GM10248 (cell line): ENCODE data around the gene GOLGA7B.

Experiments
- CTCF ChIA-PET: fragments of 300-600 bp; sonication (Branson Sonifier 250); formaldehyde crosslinking; extraction: SDS; loops from one replicate; lab custom pipeline; 2021; ENCODE audit warnings: antibody characterized with exemption; lab: Yijun Ruan, JAX
- POLR2A ChIA-PET: fragments of 350-650 bp; sonication (Branson Sonifier 250); formaldehyde crosslinking; extraction: SDS; loops from one replicate; lab custom pipeline; 2020; ENCODE audit warnings: antibody characterized with exemption; lab: Yijun Ruan, JAX
- DNase-seq: peaks from one replicate; pipeline ENCODE4 v3.0.0; 2012; ENCODE audit errors: extremely low spot score
- TF ChIP-seq, protein P1 (sequence below): IDR thresholded peaks from 2 replicates; pipeline ENCODE4 v1.5.1; 2012; ENCODE audit warnings: mild to moderate bottlenecking, low read depth; ENCODE audit errors: extremely low read depth, missing control alignments, control extremely low read depth

Gene GOLGA7B

DNA sequence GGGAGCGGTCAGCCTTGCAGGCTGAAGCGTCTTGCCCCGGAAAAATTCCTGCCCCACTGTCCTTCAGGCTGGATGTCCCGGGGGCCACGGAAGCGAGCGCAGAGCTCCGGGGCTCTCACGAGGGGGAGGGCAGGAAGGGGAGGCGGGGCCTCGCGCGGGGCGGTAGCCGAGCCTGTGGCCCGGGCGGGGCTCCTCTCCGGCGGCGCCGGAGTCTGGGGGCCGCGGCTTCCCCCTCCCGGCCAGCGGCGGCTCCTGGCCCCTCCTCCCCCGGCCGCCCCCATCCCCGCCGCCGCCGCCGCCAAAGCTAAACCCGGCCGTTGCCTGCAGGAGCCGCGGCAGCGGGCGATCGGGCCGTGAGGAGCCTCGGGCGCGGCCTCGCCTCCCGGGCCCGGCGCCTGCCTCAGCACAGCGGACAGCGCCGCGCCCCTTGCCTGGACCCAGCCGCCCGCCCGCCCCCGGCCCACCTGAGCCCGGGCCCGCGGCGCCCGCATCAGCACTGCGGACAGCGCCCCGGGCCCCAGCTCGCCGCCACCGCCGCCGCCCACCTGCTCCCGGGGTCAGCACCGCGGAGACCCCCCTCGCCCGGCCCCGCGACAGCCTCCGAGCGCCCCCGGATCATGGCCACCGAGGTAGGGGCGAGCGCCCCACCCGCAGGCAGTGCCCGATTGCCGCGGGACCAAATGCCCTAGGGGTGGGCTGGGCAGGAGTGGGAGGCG, at the start of gene GOLGA7B:
Gene GOLGA7B (plus strand): TSS at position 157 of the 716 bp plus-strand sequence. CDS start 461 bp downstream, at position 618.
- POLR2A ChIA-PET: no interaction called here
- peak; percentile 54 for DNase-seq
- CTCF ChIA-PET: interaction anchor here (1.3 kb wide), 1 partner anchor 65 kb away, joined by 5 read pairs; no protein-coding TSS in a partner anchor
- TF ChIP-seq, protein P1, sequence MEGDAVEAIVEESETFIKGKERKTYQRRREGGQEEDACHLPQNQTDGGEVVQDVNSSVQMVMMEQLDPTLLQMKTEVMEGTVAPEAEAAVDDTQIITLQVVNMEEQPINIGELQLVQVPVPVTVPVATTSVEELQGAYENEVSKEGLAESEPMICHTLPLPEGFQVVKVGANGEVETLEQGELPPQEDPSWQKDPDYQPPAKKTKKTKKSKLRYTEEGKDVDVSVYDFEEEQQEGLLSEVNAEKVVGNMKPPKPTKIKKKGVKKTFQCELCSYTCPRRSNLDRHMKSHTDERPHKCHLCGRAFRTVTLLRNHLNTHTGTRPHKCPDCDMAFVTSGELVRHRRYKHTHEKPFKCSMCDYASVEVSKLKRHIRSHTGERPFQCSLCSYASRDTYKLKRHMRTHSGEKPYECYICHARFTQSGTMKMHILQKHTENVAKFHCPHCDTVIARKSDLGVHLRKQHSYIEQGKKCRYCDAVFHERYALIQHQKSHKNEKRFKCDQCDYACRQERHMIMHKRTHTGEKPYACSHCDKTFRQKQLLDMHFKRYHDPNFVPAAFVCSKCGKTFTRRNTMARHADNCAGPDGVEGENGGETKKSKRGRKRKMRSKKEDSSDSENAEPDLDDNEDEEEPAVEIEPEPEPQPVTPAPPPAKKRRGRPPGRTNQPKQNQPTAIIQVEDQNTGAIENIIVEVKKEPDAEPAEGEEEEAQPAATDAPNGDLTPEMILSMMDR: no peak

DNA sequence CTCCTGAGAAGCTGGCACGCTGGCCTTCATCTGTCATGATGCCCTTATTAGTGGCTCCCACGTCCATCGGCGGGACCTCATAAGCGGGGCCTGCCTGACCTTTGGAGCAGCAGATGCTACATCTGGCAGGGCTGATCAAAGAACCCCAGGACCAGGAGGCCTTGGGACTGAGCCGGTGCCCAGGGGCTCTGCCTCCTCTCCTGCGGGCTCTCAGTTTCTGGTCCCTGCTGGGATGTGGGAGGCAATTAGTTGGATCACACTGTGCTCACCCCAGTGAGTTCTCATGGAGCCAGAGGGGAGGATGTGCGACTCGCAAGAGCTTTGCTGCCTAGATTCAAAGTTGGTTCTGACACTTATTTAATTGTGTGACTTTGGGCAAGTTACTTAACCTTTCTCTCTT, 49.2 kb upstream of the GOLGA7B start:
- CTCF ChIA-PET: interaction anchor here (1.7 kb wide), 2 partner anchors 99 to 242 kb away, joined by 3 to 4 read pairs; no protein-coding TSS in a partner anchor
- DNase-seq: no peak
- TF ChIP-seq, protein P1: no peak
- POLR2A ChIA-PET: no interaction called here

DNA sequence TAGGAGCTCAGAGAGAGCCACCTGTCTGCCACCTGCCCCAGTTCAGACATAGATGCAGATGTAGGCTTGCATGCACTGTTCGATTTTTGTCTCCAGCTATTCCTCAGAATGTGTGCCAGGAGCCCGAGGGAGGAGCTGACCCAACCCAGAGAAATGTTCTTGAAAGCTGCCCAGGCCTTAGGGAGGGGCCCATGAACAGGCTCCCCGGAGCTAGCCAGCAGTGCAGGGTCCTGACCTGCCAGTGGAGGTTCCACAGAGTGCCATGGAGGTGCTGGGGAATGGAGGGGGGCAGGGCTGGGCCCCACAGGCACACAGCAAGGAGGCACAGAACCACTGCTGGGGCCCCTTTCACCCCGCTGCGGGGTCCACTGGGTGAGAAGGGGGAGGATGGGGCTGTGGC, 48.2 kb upstream of the GOLGA7B start:
- TF ChIP-seq, protein P1: no peak
- ChIA-PET CTCF (interaction anchor here (0.8 to 1.7 kb wide), 4 partner anchors 9 to 241 kb away, joined by 3 to 4 read pairs (median 3); no protein-coding TSS in a partner anchor), POLR2A (no interaction called here)
- no peak for DNase-seq

DNA sequence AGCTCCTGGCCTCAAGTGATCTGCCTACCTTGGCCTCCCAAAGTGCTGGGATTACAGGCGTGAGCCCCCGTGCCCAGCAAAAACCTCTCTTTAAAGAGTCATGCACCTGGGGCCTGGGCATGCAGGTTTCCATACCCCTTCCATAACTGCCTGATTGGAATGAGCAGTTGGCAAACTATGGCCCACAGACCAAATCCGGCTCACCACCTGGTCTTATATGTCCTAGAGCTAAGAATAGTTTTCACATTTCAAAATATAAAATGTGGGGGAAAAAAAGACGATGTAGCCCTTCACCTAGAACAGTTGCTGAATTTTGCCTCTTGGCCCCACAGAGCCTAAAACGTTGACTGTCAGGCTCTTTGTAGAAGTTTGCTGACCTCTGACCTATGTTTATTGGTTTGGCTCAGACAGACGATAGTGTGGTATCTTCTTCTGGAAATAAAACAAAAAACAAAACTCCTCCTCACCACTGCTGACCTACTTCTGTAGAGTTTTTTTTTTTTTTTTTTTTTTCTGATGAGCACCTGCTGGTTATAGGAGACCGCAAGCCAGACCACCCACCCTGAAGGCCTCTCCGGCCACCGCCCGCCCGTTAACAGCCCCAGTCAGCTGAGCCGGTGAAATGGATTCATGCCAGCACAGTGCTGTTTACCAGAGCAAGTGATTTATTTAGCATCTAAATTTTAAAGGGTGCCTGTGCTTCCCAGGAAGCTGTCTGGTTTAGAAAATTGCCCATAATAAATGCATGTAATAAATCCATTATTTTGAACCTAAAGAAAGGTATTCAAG, 44.4 kb upstream of the GOLGA7B start:
- ChIA-PET POLR2A (no interaction called here), CTCF (no interaction called here)
- DNase-seq: no peak
- TF ChIP-seq, protein P1: no peak

DNA sequence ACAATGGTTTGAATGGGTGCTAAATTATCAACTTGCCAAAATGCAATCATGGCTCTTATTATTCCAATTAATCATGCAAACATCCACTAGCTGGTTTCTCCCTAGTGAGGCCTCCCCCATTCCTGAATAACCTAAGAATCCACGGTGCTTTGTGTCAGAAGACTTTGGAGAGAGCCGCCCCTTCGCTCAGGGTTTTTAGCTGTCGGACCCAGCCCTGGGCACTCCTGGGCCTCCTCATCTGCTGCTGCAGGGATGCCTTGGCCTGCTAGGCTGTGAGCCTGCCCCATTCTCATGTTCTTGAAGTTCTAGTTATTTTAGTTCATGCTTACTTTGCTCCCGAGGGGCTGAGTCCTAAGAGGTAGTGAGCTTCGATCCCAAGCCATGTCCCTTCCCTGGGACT, 43.7 kb upstream of the GOLGA7B start:
- CTCF ChIA-PET: interaction anchor here (2.9 kb wide), 1 partner anchor 14 kb away, joined by 7 read pairs; no protein-coding TSS in a partner anchor
- POLR2A ChIA-PET: no interaction called here
- TF ChIP-seq, protein P1: no peak
- DNase-seq: no peak

DNA sequence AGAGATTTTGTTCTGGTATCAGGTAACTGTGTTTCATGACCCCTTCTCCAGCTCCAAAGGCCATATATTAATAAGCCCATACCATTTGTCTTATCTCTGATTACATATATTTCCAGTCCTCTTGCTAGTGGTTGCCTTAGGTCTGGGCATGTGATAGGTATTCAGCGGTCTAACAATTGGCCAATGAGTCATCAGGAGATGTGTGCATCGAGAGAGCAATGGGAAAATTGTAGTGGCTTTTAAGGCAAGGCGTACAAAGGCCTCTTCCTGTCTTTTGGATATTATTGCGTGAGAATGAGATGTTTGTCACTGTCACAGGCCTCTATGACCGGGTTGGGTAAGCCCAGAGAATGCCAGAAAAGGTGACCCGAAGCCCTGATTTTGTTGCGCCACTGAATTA, 39.2 kb upstream of the GOLGA7B start:
- TF ChIP-seq, protein P1: no peak
- ChIA-PET CTCF (interaction anchor here (1.4 kb wide), 1 partner anchor 18 kb away, joined by 5 read pairs; no protein-coding TSS in a partner anchor), POLR2A (no interaction called here)
- DNase-seq: no peak
